Natural killer cell (primary cell): ENCODE results near the gene NPLOC4. TPM values are rescaled to one million over a fixed set of nuclear protein-coding genes. Genes with fewer than 3 reads are reported as not detected.

Experiments
- ATAC-seq, 3 donors: fragments of 150-1000 bp in 2 of 3; fragments of 200-7000 bp in 1 of 3; cut with Tn5 transposase; 1 replicate in 1 of 3; 2 replicates in 2 of 3; pipeline ENCODE4 v1.10.0; 2021; ENCODE audit warnings: mild to moderate bottlenecking in 2 of 3, moderate library complexity in 2 of 3
- DNase-seq, 2 donors: peaks; one replicate each; pipeline versions ENCODE4 v3.0.0 to v3.0.0-alpha.2; 2013 to 2021; ENCODE audit warnings: mixed read lengths in 1 of 2
- H3K27ac ChIP-seq: one replicate; pipeline ENCODE4 v1.5.1; 2013; ENCODE audit warnings: mild to moderate bottlenecking, low read length
- H3K27me3 ChIP-seq: one replicate; pipeline ENCODE4 v1.6.1; 2013; ENCODE audit warnings: low read length; ENCODE audit not compliant: control insufficient read depth, insufficient read depth
- H3K36me3 ChIP-seq: one replicate; pipeline ENCODE4 v1.6.1; 2013; ENCODE audit warnings: low read length; ENCODE audit not compliant: control insufficient read depth, insufficient read depth
- H3K4me1 ChIP-seq: one replicate; pipeline ENCODE4 v1.6.1; 2013; ENCODE audit warnings: low read length; ENCODE audit not compliant: control insufficient read depth, insufficient read depth
- H3K4me3 ChIP-seq: one replicate; pipeline ENCODE4 v1.5.1; 2013; ENCODE audit warnings: low read length
- H3K9me3 ChIP-seq: one replicate; pipeline ENCODE4 v1.6.1; 2013; ENCODE audit warnings: low read length; ENCODE audit not compliant: control insufficient read depth, insufficient read depth
- H3K27ac Mint-ChIP-seq, 2 donors: one replicate each; pipeline ENCODE4 v1.8.0; 2022; ENCODE audit warnings: mild to moderate bottlenecking in 2 of 2, mixed read lengths in 2 of 2, moderate library complexity in 1 of 2
- H3K27me3 Mint-ChIP-seq, 2 donors: one replicate each; pipeline ENCODE4 v1.8.0; 2022; ENCODE audit warnings: low read depth in 2 of 2, mixed read lengths in 2 of 2
- H3K36me3 Mint-ChIP-seq: one replicate; pipeline ENCODE4 v1.8.0; 2022; ENCODE audit warnings: mixed read lengths
- H3K4me1 Mint-ChIP-seq, 2 donors: one replicate each; pipeline ENCODE4 v1.8.0; 2022; ENCODE audit warnings: mixed read lengths in 2 of 2
- H3K4me3 Mint-ChIP-seq: one replicate; pipeline ENCODE4 v1.8.0; 2022; ENCODE audit warnings: mild to moderate bottlenecking, moderate library complexity, mixed read lengths
- H3K9me3 Mint-ChIP-seq, 2 donors: one replicate each; pipeline ENCODE4 v1.8.0; 2022; ENCODE audit warnings: mixed read lengths in 2 of 2
- WGBS: methylation state at CpG from one replicate; pipeline ENCODE4 v1.1.7; 2013; ENCODE audit warnings: missing lambda C conversion rate; ENCODE audit not compliant: insufficient coverage; 5-methylcytosine and 5-hydroxymethylcytosine counted together
- intact Hi-C: fragments of 100-400 bp; cut with micrococcal nuclease; formaldehyde crosslinking; loops from one replicate; pipeline ENCODE4 v1.14.2; 2022
- total RNA-seq, 4 donors: library from RNA; stranded (reverse); fragments of 120-200 nt in 1 of 4; gene quantifications; one replicate each; pipeline versions ENCODE4 v1.2.3 to v1.2.4, GENCODE V29; 2013 to 2022
- TF ChIP-seq, protein P1 (sequence below): fragments of 200-600 bp; IDR thresholded peaks from one replicate; pipeline ENCODE4 v1.8.0; 2022; ENCODE audit warnings: antibody characterized with exemption

Gene NPLOC4
- total RNA-seq, 3 donors from 2014 or later (not counting 1 experiment from before 2014, with no cell fraction given): 96.2 to 117 (median 99.1) TPM

DNA sequence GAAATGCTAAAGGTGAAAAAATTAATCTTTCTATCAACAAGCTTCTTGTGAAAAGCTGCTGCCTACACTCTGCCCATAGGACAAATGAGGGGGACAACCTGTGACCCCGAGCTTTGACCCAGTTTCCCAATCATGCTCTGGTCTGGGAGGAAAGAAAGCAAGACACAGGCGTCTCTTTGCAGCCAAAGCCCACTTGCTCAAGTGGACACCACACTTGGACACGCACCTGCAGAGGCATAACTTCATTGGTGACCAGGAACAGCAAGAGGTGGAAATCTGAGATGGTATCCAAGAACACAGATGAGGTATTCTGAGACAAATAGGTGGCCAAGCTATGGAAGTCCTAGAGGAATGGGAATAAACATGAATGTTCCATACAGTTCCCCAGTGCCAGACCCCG is 69.7 kb downstream of the NPLOC4 start:
- no peaks in the 10 kb centered on the region for H3K4me1 ChIP-seq
- Mint-ChIP-seq H3K27ac (no peak overlapping the region), H3K36me3 (no peaks in the 10 kb centered on the region), H3K4me1 (no peaks in the 10 kb centered on the region), H3K9me3 (no peaks in the 10 kb centered on the region), H3K4me3 (no peak overlapping the region), H3K27me3 (no peaks in the 10 kb centered on the region)
- H3K36me3 ChIP-seq: peaks cover 73% of the 10 kb centered on the region
- no peak for ATAC-seq
- H3K4me3 ChIP-seq: no peak overlapping the region
- intact Hi-C loops: no loop called here
- 70% methylated on average over 4 of the region's 4 CpGs for WGBS
- H3K9me3 ChIP-seq: no peaks in the 10 kb centered on the region
- TF ChIP-seq, protein P1, sequence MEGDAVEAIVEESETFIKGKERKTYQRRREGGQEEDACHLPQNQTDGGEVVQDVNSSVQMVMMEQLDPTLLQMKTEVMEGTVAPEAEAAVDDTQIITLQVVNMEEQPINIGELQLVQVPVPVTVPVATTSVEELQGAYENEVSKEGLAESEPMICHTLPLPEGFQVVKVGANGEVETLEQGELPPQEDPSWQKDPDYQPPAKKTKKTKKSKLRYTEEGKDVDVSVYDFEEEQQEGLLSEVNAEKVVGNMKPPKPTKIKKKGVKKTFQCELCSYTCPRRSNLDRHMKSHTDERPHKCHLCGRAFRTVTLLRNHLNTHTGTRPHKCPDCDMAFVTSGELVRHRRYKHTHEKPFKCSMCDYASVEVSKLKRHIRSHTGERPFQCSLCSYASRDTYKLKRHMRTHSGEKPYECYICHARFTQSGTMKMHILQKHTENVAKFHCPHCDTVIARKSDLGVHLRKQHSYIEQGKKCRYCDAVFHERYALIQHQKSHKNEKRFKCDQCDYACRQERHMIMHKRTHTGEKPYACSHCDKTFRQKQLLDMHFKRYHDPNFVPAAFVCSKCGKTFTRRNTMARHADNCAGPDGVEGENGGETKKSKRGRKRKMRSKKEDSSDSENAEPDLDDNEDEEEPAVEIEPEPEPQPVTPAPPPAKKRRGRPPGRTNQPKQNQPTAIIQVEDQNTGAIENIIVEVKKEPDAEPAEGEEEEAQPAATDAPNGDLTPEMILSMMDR: no peak
- DNase-seq: no peak
- H3K27ac ChIP-seq: no peak overlapping the region
- H3K27me3 ChIP-seq: no peaks in the 10 kb centered on the region

DNA sequence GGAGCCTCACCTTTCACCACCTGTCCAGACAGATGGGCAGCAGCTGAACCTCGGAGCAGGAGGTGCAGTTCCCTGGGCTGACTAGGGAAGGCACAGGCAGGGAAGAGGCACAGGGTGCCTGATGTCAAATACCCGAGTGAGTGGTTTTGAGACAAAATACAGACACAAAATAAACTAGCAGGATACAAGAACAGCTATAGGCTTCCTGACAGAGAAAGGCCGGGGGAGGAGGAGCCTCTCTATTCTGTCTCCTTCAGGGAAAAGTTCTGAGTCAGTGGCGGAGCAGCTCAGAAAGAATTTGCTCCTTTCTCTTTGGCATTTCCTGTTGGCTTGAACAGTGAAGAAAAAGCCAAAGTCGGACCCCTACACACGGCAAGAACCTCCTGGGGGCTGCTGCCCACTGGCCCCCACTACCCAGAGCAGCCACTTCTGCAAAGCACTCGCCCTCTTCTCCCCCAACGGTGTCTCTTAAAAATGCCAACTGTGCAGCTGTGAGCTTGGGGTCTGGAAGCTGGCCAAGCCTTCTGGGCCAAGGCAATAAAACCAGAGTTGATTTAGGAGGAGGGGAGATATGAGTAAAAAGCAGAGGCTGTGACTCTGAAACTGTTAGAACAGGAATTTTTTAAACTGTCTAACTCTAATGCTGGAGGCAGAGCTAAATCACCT is 70.3 kb downstream of the NPLOC4 start:
- Histone ChIP-seq H3K9me3 (no peaks in the 10 kb centered on the region), H3K4me1 (peaks cover 3% of the 10 kb centered on the region), H3K4me3 (no peak overlapping the region), H3K27ac (no peak overlapping the region), H3K27me3 (no peaks in the 10 kb centered on the region), H3K36me3 (peaks cover 69% of the 10 kb centered on the region)
- H3K9me3 Mint-ChIP-seq: no peaks in the 10 kb centered on the region
- intact Hi-C loops: no loop called here
- no peak overlapping the region for H3K27ac Mint-ChIP-seq
- no peaks in the 10 kb centered on the region for H3K4me1 Mint-ChIP-seq
- TF ChIP-seq, protein P1: no peak
- no peaks in the 10 kb centered on the region for H3K36me3 Mint-ChIP-seq
- no peak overlapping the region for H3K4me3 Mint-ChIP-seq
- ATAC-seq (no peak), DNase-seq (no peak)
- 29% methylated on average over 8 of the region's 8 CpGs for WGBS
- no peaks in the 10 kb centered on the region for H3K27me3 Mint-ChIP-seq

DNA sequence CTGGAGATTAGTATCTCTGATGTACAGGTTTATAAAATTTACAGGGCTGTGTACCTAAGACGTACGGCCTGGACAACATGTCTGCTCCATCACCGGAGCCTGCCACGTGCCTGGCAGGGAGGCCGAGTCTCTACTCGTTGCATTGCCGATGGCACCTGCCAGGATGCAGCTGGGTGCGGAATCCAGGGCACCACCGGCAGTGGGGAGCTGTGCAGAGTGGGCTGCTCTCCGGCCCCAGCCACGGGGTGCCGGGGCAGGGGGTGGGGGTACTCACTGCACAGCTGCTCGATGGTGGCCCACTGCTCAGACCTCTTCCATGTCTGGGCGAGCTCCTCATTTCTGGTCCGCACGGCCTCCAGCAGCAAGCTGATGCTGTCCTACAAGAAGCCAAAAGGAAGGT is 71.7 kb downstream of the NPLOC4 start:
- Histone ChIP-seq H3K4me3 (no peak overlapping the region), H3K27me3 (no peaks in the 10 kb centered on the region), H3K27ac (no peak overlapping the region), H3K4me1 (peaks cover 6% of the 10 kb centered on the region), H3K9me3 (no peaks in the 10 kb centered on the region), H3K36me3 (peaks cover 56% of the 10 kb centered on the region)
- Mint-ChIP-seq H3K4me3 (no peak overlapping the region), H3K27me3 (no peaks in the 10 kb centered on the region), H3K9me3 (no peaks in the 10 kb centered on the region), H3K36me3 (no peaks in the 10 kb centered on the region), H3K27ac (no peak overlapping the region), H3K4me1 (no peaks in the 10 kb centered on the region)
- DNase-seq (no peak), ATAC-seq (no peak)
- TF ChIP-seq, protein P1: no peak
- 97% methylated on average over 16 of the region's 16 CpGs for WGBS
- intact Hi-C loops: no loop called here

DNA sequence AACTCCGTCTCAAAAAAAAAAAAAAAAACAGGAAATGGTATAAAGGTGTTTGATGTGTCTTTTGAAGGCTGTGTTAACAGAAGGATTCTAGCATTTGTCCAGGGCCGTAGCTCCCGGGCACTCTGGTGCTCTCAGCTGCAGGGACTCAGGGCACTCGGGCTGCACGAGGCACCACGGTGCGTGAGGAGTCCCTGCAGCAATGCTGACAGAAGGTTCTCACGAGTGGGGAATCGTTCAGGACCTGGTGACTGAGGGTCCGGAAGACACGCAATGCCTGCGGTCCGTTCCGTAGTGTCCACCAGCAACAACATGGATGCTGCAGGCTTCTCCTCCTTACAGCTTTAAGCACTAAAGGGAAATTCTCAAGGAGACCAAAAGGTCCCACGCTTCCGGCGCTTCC is 72.1 kb downstream of the NPLOC4 start:
- WGBS: 90% methylated on average over 17 of the region's 17 CpGs
- H3K4me1 ChIP-seq: peaks cover 6% of the 10 kb centered on the region
- TF ChIP-seq, protein P1: no peak
- H3K27me3 ChIP-seq: no peaks in the 10 kb centered on the region
- H3K27ac ChIP-seq: no peak overlapping the region
- H3K36me3 ChIP-seq: peaks cover 51% of the 10 kb centered on the region
- H3K9me3 ChIP-seq: no peaks in the 10 kb centered on the region
- ATAC-seq (no peak), DNase-seq (no peak)
- no peak overlapping the region for H3K4me3 ChIP-seq
- H3K4me3 Mint-ChIP-seq: no peak overlapping the region
- H3K4me1 Mint-ChIP-seq: no peaks in the 10 kb centered on the region
- no peaks in the 10 kb centered on the region for H3K36me3 Mint-ChIP-seq
- no peak overlapping the region for H3K27ac Mint-ChIP-seq
- no peaks in the 10 kb centered on the region for H3K9me3 Mint-ChIP-seq
- H3K27me3 Mint-ChIP-seq: no peaks in the 10 kb centered on the region
- intact Hi-C loops: no loop called here
